Heart left ventricle (tissue), 13 donors: ENCODE measurements around the gene IL31RA.

Experiments used
- POLR2A ChIP-seq, 2 donors: fragments of 450-650 bp; IDR thresholded peaks; one replicate each; pipeline ENCODE4 v1.6.1; 2017; ENCODE audit warnings: antibody characterized with exemption in 2 of 2, mild to moderate bottlenecking in 2 of 2, moderate library complexity in 2 of 2
- TF ChIP-seq, protein P1 (sequence below), 12 donors: fragments of 200-600 bp; sonication (generic) in 4 of 12; IDR thresholded peaks; one replicate each; pipeline versions ENCODE4 v1.5.0 to v1.8.0; 2018 to 2022; ENCODE audit warnings: antibody characterized with exemption in 12 of 12, mild to moderate bottlenecking in 5 of 12
- donor health status: ischemic (EF 13 %, LVEDD 7.1; RV severe dilation, severe dysfunction).
- donor health status: DM: no; HTN: yes; CAD: no.
- donor health status: DM: no; HTN: no; CAD: no.
- donor health status: ischemic (EF 25% LVEDD 6.9; RV normal size, moderate dysfunction).
- donor health status: ischemic (EF 25% LVEDD 5.7; RV mildly dilated, moderate dysfunction).
- donor health status: ischemic (EF 35%, LVEDD 5.7; RV mildly dilated, moderate dysfunction).
- donor health status: nonischemic (EF 11% LVEDD 7.7; RV severe dilation, severe dysfunction).
- donor health status: DM: yes; HTN: yes; CAD: no.
- donor health status: PGD.
- donor health status: ischemic (EF 29% LVEDD 5.4; RV normal size, mild dysfunction).
- donor health status: nonischemic (EF 23%, LVEDD 6.1; RV moderate dilation, normal function).

DNA sequence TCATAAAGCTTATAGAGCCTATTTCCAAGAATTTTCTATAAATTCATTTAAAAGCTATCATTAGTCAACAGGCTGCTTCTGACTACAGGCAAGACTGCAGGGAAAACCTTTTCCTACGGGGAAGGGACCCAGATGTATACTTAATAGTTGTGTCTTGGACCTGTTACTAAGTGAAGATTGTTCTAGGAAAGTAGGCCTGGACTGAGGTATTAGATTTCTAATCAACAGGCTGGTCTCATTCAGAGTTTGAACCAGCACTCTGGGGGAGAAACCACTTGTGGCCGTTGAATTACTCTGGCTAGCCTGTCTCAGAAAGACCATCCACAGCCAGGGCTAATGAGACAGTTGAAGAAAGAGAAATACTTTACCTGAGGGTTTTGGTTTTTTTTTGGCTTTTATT is 83.6 kb downstream of the IL31RA start:
- TF ChIP-seq, protein P1, sequence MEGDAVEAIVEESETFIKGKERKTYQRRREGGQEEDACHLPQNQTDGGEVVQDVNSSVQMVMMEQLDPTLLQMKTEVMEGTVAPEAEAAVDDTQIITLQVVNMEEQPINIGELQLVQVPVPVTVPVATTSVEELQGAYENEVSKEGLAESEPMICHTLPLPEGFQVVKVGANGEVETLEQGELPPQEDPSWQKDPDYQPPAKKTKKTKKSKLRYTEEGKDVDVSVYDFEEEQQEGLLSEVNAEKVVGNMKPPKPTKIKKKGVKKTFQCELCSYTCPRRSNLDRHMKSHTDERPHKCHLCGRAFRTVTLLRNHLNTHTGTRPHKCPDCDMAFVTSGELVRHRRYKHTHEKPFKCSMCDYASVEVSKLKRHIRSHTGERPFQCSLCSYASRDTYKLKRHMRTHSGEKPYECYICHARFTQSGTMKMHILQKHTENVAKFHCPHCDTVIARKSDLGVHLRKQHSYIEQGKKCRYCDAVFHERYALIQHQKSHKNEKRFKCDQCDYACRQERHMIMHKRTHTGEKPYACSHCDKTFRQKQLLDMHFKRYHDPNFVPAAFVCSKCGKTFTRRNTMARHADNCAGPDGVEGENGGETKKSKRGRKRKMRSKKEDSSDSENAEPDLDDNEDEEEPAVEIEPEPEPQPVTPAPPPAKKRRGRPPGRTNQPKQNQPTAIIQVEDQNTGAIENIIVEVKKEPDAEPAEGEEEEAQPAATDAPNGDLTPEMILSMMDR (IDR thresholded peaks at IDR 0.05), result no peak
- TF ChIP-seq POLR2A (IDR thresholded peaks at IDR 0.05), result no peak
